HG03175 (cell line): Measurements from ENCODE around the gene SOX8.

Experiments used
- ATAC-seq: cut with Tn5 transposase; IDR thresholded peaks from one replicate; pipeline ENCODE4 v1.9.1; 2021; ENCODE audit warnings: mild to moderate bottlenecking, moderate library complexity; ENCODE audit not compliant: unreplicated experiment

The SOX8 gene

GRCh38 chr16:1003391-1004347, 22.1 kb downstream of the SOX8 start:
- no peak for ATAC-seq

- no peak for ATAC-seq
Measured at GRCh38 chr16:1005286-1005685, 23.7 kb downstream of the SOX8 start.

- ATAC-seq: no peak
Measured at GRCh38 chr16:1006781-1007180, 25.2 kb downstream of the SOX8 start.

- no peak for ATAC-seq
Measured at GRCh38 chr16:1007284-1007850, 25.8 kb downstream of the SOX8 start.

- no peak for ATAC-seq
Measured at GRCh38 chr16:1008085-1008484, 26.5 kb downstream of the SOX8 start.

- no peak for ATAC-seq
Measured at GRCh38 chr16:1009358-1010150, 28.0 kb downstream of the SOX8 start.

GRCh38 chr16:1010251-1010650, 28.7 kb downstream of the SOX8 start:
- ATAC-seq: no peak

GRCh38 chr16:1010815-1011214, 29.2 kb downstream of the SOX8 start:
- no peak for ATAC-seq

- ATAC-seq: no peak
Measured at GRCh38 chr16:1011316-1012082, 29.9 kb downstream of the SOX8 start.

GRCh38 chr16:1012135-1012534, 30.6 kb downstream of the SOX8 start:
- ATAC-seq: no peak

GRCh38 chr16:1012722-1013592, 31.4 kb downstream of the SOX8 start:
- ATAC-seq: no peak

GRCh38 chr16:1013593-1013900, 32.0 kb downstream of the SOX8 start:
- no peak for ATAC-seq

- no peak for ATAC-seq
Measured at GRCh38 chr16:1014221-1014620, 32.7 kb downstream of the SOX8 start.

- no peak for ATAC-seq
Measured at GRCh38 chr16:1014771-1015495, 33.4 kb downstream of the SOX8 start.

GRCh38 chr16:1018447-1019198, 37.1 kb downstream of the SOX8 start:
- ATAC-seq: no peak

GRCh38 chr16:1019231-1020090, 37.9 kb downstream of the SOX8 start:
- ATAC-seq: no peak

GRCh38 chr16:1020091-1020399, 38.5 kb downstream of the SOX8 start:
- ATAC-seq: no peak

- ATAC-seq: no peak
Measured at GRCh38 chr16:1020591-1020990, 39.0 kb downstream of the SOX8 start.
